Measurements from ENCODE around the gene NAB2. TPM values are rescaled to one million over a fixed set of nuclear protein-coding genes. Genes with fewer than 3 reads are reported as not detected.
A peak's percentile ranks its signal among the peaks of the same experiment; 100 is the strongest.

Gene NAB2
- total and polyA plus RNA-seq, 9 of the 15 experiments (the other 6 are each of a cell fraction or from before 2014, with no cell fraction given), result 0.45 to 40.9 (median 20.4) TPM

GRCh38 chr12:57111031-57111734 lies 22.3 kb downstream of the NAB2 start, which contains the start of gene STAT6 (continued):
- TF ChIP-seq ELK1 (CRISPR knock-in tag; IDR thresholded peaks at IDR 0.05) (no peak), MYBL2 (IDR thresholded peaks at IDR 0.05; ENCODE audit: low read depth) (no peak), MYBL2 (CRISPR knock-in tag; IDR thresholded peaks at IDR 0.05; ENCODE audit: borderline replicate concordance) (no peak), IRF9 (tag; IDR thresholded peaks at IDR 0.05) (no peak), SMAD1 (IDR thresholded peaks at IDR 0.05; ENCODE audit: low read depth, low read length, partially characterized antibody) (no peak), TRIM28 (IDR thresholded peaks at IDR 0.05) (no peak; the same call in 1 of the 2 replicates), BDP1 (IDR thresholded peaks at IDR 0.05; ENCODE audit: insufficient read depth, insufficient read length) (no peak), CTCFL (IDR thresholded peaks at IDR 0.05; ENCODE audit: borderline replicate concordance, insufficient read depth, low read depth, low read length, poor library complexity, severe bottlenecking) (no peak), YY1 (IDR thresholded peaks at IDR 0.05; ENCODE audit: borderline replicate concordance in 1 of 3, control insufficient read depth in 1 of 3, extremely low read depth in 1 of 3, insufficient read depth in 3 of 3, insufficient read length in 1 of 3, insufficient replicate concordance in 2 of 3, low read depth in 1 of 3, low read length in 2 of 3) (peak in 1 of 3 experiments; percentile 39), HINFP (tag; conservative IDR thresholded peaks at IDR 0.05; ENCODE audit: low read depth) (no peak; the same call in 1 of the 2 replicates), MECOM (CRISPR knock-in tag; IDR thresholded peaks at IDR 0.05) (no peak), MXD1 (CRISPR knock-in tag; IDR thresholded peaks at IDR 0.05; ENCODE audit: borderline replicate concordance, poor library complexity, severe bottlenecking) (no peak), ATF2 (CRISPR knock-in tag; IDR thresholded peaks at IDR 0.05) (no peak), TFAM (CRISPR knock-in tag; conservative IDR thresholded peaks at IDR 0.05) (no peak), PURB (CRISPR knock-in tag; IDR thresholded peaks at IDR 0.05; ENCODE audit: low read depth) (no peak), HIVEP1 (CRISPR knock-in tag; IDR thresholded peaks at IDR 0.05) (no peak), KAT7 (CRISPR knock-in tag; IDR thresholded peaks at IDR 0.05; ENCODE audit: borderline replicate concordance) (peak; percentile 74; the same call in 1 of the 2 replicates), BCOR (IDR thresholded peaks at IDR 0.05) (peak; percentile 46; the same call in 1 of the 2 replicates)

Data from K562 (cell line).